HCT116 (cell line): Measurements from ENCODE around the gene AEBP2.

Source experiments
- POLR2A ChIP-seq: IDR thresholded peaks from 2 replicates; pipeline ENCODE4 v1.7.0; 2011; ENCODE audit warnings: borderline replicate concordance; ENCODE audit not compliant: insufficient read depth, insufficient read length; ENCODE audit errors: extremely low read depth
- TF ChIP-seq, protein P1 (sequence below), 3 experiments: fragments of 200-600 bp in 1 of 3; sonication (generic) in 1 of 3; IDR thresholded peaks in 2 of 3; conservative IDR thresholded peaks in 1 of 3; 2 replicates each; pipeline ENCODE4 v1.5.1; 2012 to 2017; ENCODE audit warnings: low read depth in 2 of 3, low read length in 2 of 3, antibody characterized with exemption in 1 of 3, borderline replicate concordance in 1 of 3, control low read depth in 1 of 3, mild to moderate bottlenecking in 1 of 3, mixed read lengths in 1 of 3, mixed run types in 1 of 3, moderate library complexity in 1 of 3; ENCODE audit not compliant: insufficient read depth in 1 of 3

GRCh38 chr12:19546611-19547162, 107.4 kb downstream of the AEBP2 start:
- TF ChIP-seq POLR2A = no peak
- TF ChIP-seq, protein P1, sequence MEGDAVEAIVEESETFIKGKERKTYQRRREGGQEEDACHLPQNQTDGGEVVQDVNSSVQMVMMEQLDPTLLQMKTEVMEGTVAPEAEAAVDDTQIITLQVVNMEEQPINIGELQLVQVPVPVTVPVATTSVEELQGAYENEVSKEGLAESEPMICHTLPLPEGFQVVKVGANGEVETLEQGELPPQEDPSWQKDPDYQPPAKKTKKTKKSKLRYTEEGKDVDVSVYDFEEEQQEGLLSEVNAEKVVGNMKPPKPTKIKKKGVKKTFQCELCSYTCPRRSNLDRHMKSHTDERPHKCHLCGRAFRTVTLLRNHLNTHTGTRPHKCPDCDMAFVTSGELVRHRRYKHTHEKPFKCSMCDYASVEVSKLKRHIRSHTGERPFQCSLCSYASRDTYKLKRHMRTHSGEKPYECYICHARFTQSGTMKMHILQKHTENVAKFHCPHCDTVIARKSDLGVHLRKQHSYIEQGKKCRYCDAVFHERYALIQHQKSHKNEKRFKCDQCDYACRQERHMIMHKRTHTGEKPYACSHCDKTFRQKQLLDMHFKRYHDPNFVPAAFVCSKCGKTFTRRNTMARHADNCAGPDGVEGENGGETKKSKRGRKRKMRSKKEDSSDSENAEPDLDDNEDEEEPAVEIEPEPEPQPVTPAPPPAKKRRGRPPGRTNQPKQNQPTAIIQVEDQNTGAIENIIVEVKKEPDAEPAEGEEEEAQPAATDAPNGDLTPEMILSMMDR (IDR thresholded peaks at IDR 0.05 in 2 of 3, conservative IDR thresholded peaks at IDR 0.05 in 1 of 3; ENCODE audit: borderline replicate concordance in 1 of 3, insufficient read depth in 1 of 3, low read depth in 2 of 3, low read length in 2 of 3) = no peak
